K562 (cell line): ENCODE measurements around the gene INVS. TPM values are rescaled to one million over a fixed set of nuclear protein-coding genes. Genes with fewer than 3 reads are reported as not detected.

Source experiments
- BACH1 ChIP-seq: fragments of 200-800 bp; sonication (Bioruptor generic); IDR thresholded peaks from 2 replicates; pipeline ENCODE4 v1.6.1; 2016; ENCODE audit warnings: missing genetic modification characterization, missing compliant biosample characterization
- BMI1 ChIP-seq: fragments of 150-350 bp; IDR thresholded peaks from 2 replicates; pipeline ENCODE4 v1.6.1; 2014; ENCODE audit warnings: low read length
- CEBPG ChIP-seq, 3 experiments: fragments of 200-800 bp in 1 of 3; sonication (Bioruptor generic) in 1 of 3; sonication (generic) in 1 of 3; formaldehyde crosslinking in 1 of 3; IDR thresholded peaks in 2 of 3; conservative IDR thresholded peaks in 1 of 3; 2 replicates each; pipeline versions ENCODE4 v1.6.1 to v1.8.0; 2016 to 2022; ENCODE audit warnings: missing compliant biosample characterization in 2 of 3, missing genetic modification characterization in 2 of 3, mild to moderate bottlenecking in 1 of 3, missing genetic modification reagents in 1 of 3
- DNMT1 ChIP-seq: fragments of 450-650 bp; IDR thresholded peaks from 2 replicates; pipeline ENCODE4 v1.6.1; 2016; ENCODE audit warnings: antibody characterized with exemption, mild to moderate bottlenecking
- KAT7 ChIP-seq: sonication (generic); formaldehyde crosslinking; IDR thresholded peaks from 2 replicates; pipeline ENCODE4 v1.8.0; 2022; ENCODE audit warnings: missing genetic modification reagents, mild to moderate bottlenecking, borderline replicate concordance
- MBD2 ChIP-seq: sonication (generic); IDR thresholded peaks from 2 replicates; pipeline ENCODE4 v1.6.1; 2016; ENCODE audit warnings: low read depth, borderline replicate concordance
- NFE2L1 ChIP-seq: fragments of 450-650 bp; IDR thresholded peaks from 2 replicates; pipeline ENCODE4 v1.6.1; 2016; ENCODE audit warnings: missing genetic modification characterization, low read depth, mild to moderate bottlenecking, missing compliant biosample characterization, moderate library complexity, borderline replicate concordance
- SP1 ChIP-seq: sonication (generic); formaldehyde crosslinking; IDR thresholded peaks from 2 replicates; pipeline ENCODE4 v1.8.1; 2022; ENCODE audit warnings: mild to moderate bottlenecking, missing genetic modification reagents
- TCF7L2 ChIP-seq: fragments of 150-350 bp; IDR thresholded peaks from 2 replicates; pipeline ENCODE4 v1.6.1; 2016; ENCODE audit warnings: low read depth, mild to moderate bottlenecking, low read length, moderate library complexity
- ZBTB7A ChIP-seq: IDR thresholded peaks from 2 replicates; pipeline ENCODE4 v1.6.1; 2011; ENCODE audit warnings: low read depth, mild to moderate bottlenecking, low read length, moderate library complexity, borderline replicate concordance; ENCODE audit not compliant: control insufficient read depth
- ZNF707 ChIP-seq: fragments of 250-450 bp; sonication (Bioruptor Pico); conservative IDR thresholded peaks from 2 replicates; pipeline ENCODE4 v1.8.0; 2022; ENCODE audit warnings: inconsistent platforms, mild to moderate bottlenecking, moderate library complexity
- polyA plus RNA-seq, 8 experiments: library from polyadenylated mRNA; depleted of rRNA in 4 of 8; stranded (reverse) in 5 of 8; unstranded in 3 of 8; fragments of >200 nt; fragmentation: Nextera tagmentation in 2 of 8; fragmentation: Illumina TruSeq in 1 of 8; extraction: Ambion mirVana in 2 of 8; extraction: Trizol in 1 of 8; gene quantifications; 2 replicates each; pipeline versions ENCODE4 v1.2.1 to v1.2.3, GENCODE V29; 2011 to 2014; ENCODE audit warnings: inconsistent platforms in 1 of 8, missing spikeins in 1 of 8
- total RNA-seq, 7 experiments: library from RNA; depleted of rRNA in 6 of 7; stranded (reverse); fragments of >200 nt in 6 of 7; fragmentation: Illumina TruSeq in 2 of 7; extraction: Trizol in 2 of 7; gene quantifications; 2 replicates each; pipeline versions ENCODE4 v1.2.1 to v1.2.3, GENCODE V29; 2011 to 2021; ENCODE audit warnings: low replicate concordance in 1 of 7
- TF ChIP-seq, protein P1 (sequence below): fragments of 450-650 bp; IDR thresholded peaks from 2 replicates; pipeline ENCODE4 v1.6.1; 2014; ENCODE audit warnings: low read depth, mild to moderate bottlenecking, moderate library complexity, borderline replicate concordance
- TF ChIP-seq, protein P2 (sequence below): sonication (generic); formaldehyde crosslinking; IDR thresholded peaks from 2 replicates; pipeline ENCODE4 v1.8.0; 2022; ENCODE audit warnings: mild to moderate bottlenecking, missing genetic modification reagents
- TF ChIP-seq, protein P3 (sequence below): sonication (generic); formaldehyde crosslinking; IDR thresholded peaks from 2 replicates; pipeline ENCODE4 v1.8.0; 2023; ENCODE audit warnings: mild to moderate bottlenecking, missing genetic modification reagents

INVS gene
- total and polyA plus RNA-seq, 9 of the 15 experiments (the other 6 are each of a cell fraction or from before 2014, with no cell fraction given) = 0.77 to 18.5 (median 10.0) TPM

DNA sequence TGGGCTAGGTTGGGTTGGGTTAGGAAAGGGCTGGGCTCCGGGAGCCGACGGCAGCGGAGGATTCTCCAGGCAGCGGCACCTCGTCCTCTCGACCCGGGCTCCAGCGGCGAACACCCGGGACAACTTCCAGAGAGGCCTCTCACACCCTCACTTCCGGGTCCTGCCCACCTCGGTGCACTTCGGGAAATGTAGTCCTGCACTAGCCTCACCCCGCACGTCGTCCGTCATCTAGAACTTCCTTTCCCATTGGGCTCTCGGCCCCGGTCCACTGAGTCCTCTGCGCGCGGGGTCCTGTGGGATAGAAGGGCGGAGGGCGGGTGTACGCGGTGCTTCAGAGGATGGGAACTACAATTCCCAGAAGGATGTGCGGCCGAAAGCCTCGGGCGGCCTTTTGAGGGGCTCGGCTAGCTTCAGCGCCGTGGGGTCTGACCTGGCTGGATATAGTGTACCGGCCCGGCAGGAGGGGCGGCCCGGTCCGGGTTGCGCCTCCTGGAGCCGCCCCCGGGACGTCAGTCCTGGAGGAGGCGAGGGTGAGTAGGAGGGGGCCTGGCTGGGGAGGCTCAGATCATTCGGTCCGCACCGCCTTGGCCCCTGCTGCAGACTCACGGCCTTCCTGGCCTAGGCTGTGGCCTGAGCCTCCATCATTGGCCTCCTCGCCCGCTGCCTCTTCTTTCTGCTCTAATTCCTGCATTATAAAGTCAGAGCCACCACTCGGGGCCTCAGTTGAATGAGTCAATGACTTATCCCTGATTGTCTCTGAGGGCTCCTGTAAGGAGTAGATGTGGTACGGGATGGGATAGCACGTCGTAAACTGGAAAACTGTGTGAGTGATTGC lies at the start of gene INVS, which contains the start of gene ERP44 (continued):
- TF ChIP-seq CEBPG (CRISPR knock-in tag; IDR thresholded peaks at IDR 0.05) (no peak; the same call in 1 of the 2 replicates), CEBPG (tag; conservative IDR thresholded peaks at IDR 0.05 in 1 of 2, IDR thresholded peaks at IDR 0.05 in 1 of 2) (no peak), KAT7 (CRISPR knock-in tag) (peak; percentile 90), BMI1 (no peak), SP1 (CRISPR knock-in tag) (peak; percentile 88), ZNF707 (no peak), BACH1 (tag) (no peak), DNMT1 (no peak), ZBTB7A (peak; percentile 75; the same call in 1 of the 2 replicates), TCF7L2 (no peak), MBD2 (peak; percentile 89), NFE2L1 (tag) (no peak)
- TF ChIP-seq, protein P1, sequence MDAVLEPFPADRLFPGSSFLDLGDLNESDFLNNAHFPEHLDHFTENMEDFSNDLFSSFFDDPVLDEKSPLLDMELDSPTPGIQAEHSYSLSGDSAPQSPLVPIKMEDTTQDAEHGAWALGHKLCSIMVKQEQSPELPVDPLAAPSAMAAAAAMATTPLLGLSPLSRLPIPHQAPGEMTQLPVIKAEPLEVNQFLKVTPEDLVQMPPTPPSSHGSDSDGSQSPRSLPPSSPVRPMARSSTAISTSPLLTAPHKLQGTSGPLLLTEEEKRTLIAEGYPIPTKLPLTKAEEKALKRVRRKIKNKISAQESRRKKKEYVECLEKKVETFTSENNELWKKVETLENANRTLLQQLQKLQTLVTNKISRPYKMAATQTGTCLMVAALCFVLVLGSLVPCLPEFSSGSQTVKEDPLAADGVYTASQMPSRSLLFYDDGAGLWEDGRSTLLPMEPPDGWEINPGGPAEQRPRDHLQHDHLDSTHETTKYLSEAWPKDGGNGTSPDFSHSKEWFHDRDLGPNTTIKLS = peak; percentile 92
- TF ChIP-seq, protein P2, sequence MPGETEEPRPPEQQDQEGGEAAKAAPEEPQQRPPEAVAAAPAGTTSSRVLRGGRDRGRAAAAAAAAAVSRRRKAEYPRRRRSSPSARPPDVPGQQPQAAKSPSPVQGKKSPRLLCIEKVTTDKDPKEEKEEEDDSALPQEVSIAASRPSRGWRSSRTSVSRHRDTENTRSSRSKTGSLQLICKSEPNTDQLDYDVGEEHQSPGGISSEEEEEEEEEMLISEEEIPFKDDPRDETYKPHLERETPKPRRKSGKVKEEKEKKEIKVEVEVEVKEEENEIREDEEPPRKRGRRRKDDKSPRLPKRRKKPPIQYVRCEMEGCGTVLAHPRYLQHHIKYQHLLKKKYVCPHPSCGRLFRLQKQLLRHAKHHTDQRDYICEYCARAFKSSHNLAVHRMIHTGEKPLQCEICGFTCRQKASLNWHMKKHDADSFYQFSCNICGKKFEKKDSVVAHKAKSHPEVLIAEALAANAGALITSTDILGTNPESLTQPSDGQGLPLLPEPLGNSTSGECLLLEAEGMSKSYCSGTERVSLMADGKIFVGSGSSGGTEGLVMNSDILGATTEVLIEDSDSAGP = no peak
- TF ChIP-seq, protein P3, sequence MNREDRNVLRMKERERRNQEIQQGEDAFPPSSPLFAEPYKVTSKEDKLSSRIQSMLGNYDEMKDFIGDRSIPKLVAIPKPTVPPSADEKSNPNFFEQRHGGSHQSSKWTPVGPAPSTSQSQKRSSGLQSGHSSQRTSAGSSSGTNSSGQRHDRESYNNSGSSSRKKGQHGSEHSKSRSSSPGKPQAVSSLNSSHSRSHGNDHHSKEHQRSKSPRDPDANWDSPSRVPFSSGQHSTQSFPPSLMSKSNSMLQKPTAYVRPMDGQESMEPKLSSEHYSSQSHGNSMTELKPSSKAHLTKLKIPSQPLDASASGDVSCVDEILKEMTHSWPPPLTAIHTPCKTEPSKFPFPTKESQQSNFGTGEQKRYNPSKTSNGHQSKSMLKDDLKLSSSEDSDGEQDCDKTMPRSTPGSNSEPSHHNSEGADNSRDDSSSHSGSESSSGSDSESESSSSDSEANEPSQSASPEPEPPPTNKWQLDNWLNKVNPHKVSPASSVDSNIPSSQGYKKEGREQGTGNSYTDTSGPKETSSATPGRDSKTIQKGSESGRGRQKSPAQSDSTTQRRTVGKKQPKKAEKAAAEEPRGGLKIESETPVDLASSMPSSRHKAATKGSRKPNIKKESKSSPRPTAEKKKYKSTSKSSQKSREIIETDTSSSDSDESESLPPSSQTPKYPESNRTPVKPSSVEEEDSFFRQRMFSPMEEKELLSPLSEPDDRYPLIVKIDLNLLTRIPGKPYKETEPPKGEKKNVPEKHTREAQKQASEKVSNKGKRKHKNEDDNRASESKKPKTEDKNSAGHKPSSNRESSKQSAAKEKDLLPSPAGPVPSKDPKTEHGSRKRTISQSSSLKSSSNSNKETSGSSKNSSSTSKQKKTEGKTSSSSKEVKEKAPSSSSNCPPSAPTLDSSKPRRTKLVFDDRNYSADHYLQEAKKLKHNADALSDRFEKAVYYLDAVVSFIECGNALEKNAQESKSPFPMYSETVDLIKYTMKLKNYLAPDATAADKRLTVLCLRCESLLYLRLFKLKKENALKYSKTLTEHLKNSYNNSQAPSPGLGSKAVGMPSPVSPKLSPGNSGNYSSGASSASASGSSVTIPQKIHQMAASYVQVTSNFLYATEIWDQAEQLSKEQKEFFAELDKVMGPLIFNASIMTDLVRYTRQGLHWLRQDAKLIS (CRISPR knock-in tag) = peak; percentile 87
